ENCODE measurements around the gene HECW1.

DNA sequence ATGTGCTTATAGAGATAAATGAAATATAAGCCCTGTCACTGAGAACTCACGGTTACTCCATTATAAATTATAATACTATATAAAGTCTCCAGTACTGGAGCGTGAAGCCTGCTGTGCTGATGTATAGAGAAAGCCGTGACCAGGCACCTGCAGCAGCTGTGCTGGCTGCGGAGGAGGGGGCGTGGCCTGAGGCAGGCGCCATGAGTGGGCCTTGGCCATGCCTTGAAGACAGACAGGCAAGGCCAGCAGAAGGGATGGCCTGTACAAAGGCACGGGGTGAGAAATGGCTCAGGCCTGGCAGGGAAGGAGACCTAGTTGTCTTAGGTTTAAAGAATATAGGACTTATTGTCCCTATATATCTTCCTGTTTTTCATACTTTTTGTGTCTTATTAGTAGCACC lies 251.9 kb downstream of the HECW1 start:
- TF ChIP-seq ZNF232 (CRISPR knock-in tag; IDR thresholded peaks at IDR 0.05; ENCODE audit: borderline replicate concordance) (no peak), RAD21 (CRISPR knock-in tag; IDR thresholded peaks at IDR 0.05) (no peak), YY1 (IDR thresholded peaks at IDR 0.05; ENCODE audit: insufficient read depth, insufficient replicate concordance, low read depth, low read length) (no peak), SRF (IDR thresholded peaks at IDR 0.05; ENCODE audit: low read depth, low read length) (no peak), POLR2A (IDR thresholded peaks at IDR 0.05; ENCODE audit: insufficient read depth in 1 of 2, low read depth in 2 of 2, low read length in 2 of 2) (no peak), FOXM1 (CRISPR knock-in tag; IDR thresholded peaks at IDR 0.05) (no peak), ZNF430 (CRISPR knock-in tag; IDR thresholded peaks at IDR 0.05) (no peak), ZC3H4 (CRISPR knock-in tag; IDR thresholded peaks at IDR 0.05; ENCODE audit: borderline replicate concordance) (no peak), CTCF (CRISPR knock-in tag; IDR thresholded peaks at IDR 0.05) (no peak), ZBTB21 (CRISPR knock-in tag; IDR thresholded peaks at IDR 0.05) (no peak)
- TF ChIP-seq, protein P1, sequence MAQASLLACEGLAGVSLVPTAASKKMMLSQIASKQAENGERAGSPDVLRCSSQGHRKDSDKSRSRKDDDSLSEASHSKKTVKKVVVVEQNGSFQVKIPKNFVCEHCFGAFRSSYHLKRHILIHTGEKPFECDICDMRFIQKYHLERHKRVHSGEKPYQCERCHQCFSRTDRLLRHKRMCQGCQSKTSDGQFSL (CRISPR knock-in tag; IDR thresholded peaks at IDR 0.05), result no peak

Measured in HepG2 (cell line).